Measurements from ENCODE around the gene CRADD.

DNA sequence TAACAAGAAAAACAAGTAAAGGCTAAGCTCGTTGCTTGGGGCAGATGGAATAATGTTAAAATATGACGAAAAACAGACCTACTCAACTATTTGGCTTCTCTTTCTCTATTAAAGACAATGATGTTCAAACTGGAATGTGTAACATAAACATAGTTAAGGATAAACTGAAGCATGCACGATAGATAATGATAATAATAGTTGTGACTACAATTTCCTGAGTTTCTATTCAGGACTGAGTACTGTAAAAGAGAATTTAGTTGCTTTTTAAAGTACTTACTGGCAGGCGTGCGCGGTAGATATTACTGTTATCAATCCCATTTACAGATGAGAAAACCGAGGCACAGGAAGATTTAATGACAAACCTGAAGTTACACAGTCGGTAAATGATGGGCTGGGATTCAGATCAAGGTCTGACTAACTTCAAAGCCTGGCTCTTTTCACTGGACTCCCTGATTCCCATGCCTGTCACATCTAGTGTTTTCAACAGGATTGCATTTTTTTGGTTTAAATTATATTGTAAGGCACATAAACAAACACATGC, 103.0 kb downstream of the CRADD start:
- TF ChIP-seq, protein P1, sequence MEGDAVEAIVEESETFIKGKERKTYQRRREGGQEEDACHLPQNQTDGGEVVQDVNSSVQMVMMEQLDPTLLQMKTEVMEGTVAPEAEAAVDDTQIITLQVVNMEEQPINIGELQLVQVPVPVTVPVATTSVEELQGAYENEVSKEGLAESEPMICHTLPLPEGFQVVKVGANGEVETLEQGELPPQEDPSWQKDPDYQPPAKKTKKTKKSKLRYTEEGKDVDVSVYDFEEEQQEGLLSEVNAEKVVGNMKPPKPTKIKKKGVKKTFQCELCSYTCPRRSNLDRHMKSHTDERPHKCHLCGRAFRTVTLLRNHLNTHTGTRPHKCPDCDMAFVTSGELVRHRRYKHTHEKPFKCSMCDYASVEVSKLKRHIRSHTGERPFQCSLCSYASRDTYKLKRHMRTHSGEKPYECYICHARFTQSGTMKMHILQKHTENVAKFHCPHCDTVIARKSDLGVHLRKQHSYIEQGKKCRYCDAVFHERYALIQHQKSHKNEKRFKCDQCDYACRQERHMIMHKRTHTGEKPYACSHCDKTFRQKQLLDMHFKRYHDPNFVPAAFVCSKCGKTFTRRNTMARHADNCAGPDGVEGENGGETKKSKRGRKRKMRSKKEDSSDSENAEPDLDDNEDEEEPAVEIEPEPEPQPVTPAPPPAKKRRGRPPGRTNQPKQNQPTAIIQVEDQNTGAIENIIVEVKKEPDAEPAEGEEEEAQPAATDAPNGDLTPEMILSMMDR (IDR thresholded peaks at IDR 0.05) = no peak
- no peak for TF ChIP-seq EZH2 (IDR thresholded peaks at IDR 0.05; ENCODE audit: borderline replicate concordance, insufficient read depth, low read depth, low read length, poor library complexity, severe bottlenecking)
